ENCODE results near the gene METTL24. TPM values are rescaled to one million over a fixed set of nuclear protein-coding genes. Genes with fewer than 3 reads are reported as not detected.
"Not testable (repeated sequence)": the region's sequence is repeated elsewhere in the genome, so short reads cannot be mapped to it uniquely, and the experiment has no call there.

Gene METTL24
- total RNA-seq, 2 donors from 2014 or later: not detected

DNA sequence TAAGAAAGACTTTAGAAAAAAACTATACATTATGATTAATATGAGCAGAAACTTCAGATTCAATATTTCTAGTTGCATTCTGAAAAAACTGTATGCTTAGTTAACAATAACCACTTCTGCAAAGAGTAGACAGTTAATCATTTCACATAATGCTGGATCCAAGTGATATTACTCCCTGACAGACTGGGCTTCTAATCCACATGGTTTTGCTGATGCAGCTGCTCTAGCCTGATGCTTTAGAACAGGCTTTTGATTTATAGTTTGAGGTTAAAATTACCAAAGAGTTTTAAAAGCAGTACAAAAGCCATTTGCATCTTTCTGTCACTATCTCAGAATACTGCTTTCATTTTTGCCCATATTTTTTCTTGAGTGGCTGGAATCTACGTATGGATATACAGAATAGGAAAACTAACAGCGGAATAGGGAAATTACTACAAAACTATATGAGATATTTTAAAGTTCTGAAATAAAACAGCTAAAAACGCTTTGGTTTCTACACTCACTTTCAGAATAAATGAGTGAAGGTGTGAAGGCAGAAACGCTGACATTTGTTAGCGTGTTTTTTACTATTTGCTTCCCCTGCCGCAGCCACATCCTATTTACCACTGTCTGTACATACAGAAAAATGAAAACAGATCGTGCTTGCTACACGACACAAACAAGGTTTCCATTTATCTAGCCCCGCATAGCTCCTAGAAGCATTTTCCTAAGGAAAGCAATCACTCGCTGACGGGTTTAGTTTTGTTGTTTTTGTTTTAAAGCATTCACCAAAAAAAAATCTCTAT is 61.7 kb downstream of the METTL24 start:
- Mint-ChIP-seq H3K36me3 (ENCODE audit: low read depth) (no peaks in the 10 kb centered on the region), H3K27me3 (peaks cover 34% of the 10 kb centered on the region), H3K27ac (no peak overlapping the region), H3K4me3 (peak overlapping the region; percentile 29), H3K4me1 (no peaks in the 10 kb centered on the region), H3K9me3 (no peaks in the 10 kb centered on the region)
- no peak for ATAC-seq (replicated peaks)

DNA sequence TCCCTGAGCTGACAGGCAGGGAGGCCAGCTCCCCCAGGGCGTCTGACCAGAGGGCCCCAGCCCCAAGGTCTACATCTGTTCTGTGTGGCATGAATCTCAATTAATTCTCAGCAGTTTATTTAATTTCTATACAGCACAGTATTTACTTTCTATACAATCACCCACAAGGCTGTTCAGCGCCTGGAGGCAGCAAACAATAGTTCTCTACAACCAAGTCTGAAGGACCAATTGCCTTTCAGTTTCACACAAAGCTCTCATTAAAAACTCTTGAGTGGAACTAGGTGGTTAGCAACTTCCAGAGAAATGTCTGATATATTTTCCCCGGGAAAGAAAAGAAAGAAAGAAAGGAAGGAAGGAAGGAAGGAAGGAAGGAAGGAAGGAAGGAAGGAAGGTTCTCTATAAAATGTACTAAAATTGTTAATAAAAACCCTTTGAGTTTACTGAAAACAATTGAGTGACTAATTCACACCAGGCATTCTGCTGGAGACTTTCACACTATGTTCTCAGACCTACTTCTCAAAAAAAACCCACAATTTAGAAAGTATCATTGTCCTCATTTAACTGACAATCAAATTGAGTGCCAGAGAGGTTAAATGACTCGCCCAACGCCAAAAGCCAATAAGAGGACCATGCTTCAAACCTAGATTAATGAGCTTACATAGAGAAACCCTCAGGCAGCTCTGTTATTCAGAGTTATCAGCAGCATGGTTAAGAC is 62.5 kb downstream of the METTL24 start:
- ATAC-seq (replicated peaks): peak; percentile 40
- H3K27ac Mint-ChIP-seq: no peak overlapping the region
- no peaks in the 10 kb centered on the region for H3K36me3 Mint-ChIP-seq (ENCODE audit: low read depth)
- H3K9me3 Mint-ChIP-seq: no peaks in the 10 kb centered on the region
- no peaks in the 10 kb centered on the region for H3K4me1 Mint-ChIP-seq
- peaks cover 28% of the 10 kb centered on the region for H3K27me3 Mint-ChIP-seq
- H3K4me3 Mint-ChIP-seq: peak overlapping the region; percentile 29

DNA sequence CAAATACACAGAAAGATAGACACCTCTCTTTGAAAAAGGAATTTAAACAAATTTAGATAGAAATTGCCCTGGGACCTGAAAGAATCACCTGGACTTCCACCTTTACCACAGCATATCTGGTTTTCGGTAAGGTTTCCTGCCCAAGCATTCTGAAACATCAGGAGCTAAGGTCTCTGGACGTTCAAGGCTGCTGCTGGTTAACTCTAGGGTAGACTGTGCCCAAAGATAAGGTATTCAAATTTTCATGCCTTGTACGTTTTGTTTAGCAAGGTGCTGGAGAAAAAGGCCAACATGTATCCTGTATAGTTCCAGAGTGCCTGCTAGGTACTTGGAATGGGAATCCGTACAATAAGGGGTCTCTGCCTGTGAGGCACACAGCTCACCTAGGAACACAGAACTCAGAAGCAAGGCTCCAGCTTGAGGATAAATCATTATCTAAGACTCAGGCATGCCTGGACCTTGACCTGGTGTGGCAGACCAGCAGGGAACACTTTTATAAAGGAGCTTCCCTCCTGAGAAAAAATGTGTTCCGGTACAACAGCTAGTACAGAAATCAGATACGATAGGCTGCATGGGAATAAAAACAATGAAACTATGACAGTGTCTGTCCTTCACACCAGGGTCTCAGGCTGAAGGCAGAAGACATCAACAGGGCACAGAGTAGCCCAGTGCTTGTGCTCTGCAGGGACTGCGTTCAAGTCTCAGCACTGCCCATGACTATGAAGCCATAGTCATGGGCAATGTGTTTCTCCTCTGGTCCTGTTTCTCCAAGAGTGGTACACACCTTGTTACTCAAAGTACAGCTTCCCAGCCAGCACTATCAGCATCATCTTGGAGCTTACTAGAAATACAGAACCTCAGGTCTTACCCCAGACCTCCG is 70.4 kb downstream of the METTL24 start:
- no peak overlapping the region for H3K27ac Mint-ChIP-seq
- no peak for ATAC-seq (replicated peaks)
- H3K4me3 Mint-ChIP-seq: no peak overlapping the region
- H3K36me3 Mint-ChIP-seq (ENCODE audit: low read depth): no peaks in the 10 kb centered on the region
- peaks cover 27% of the 10 kb centered on the region for H3K27me3 Mint-ChIP-seq
- H3K4me1 Mint-ChIP-seq: no peaks in the 10 kb centered on the region
- H3K9me3 Mint-ChIP-seq: peaks cover 4% of the 10 kb centered on the region

DNA sequence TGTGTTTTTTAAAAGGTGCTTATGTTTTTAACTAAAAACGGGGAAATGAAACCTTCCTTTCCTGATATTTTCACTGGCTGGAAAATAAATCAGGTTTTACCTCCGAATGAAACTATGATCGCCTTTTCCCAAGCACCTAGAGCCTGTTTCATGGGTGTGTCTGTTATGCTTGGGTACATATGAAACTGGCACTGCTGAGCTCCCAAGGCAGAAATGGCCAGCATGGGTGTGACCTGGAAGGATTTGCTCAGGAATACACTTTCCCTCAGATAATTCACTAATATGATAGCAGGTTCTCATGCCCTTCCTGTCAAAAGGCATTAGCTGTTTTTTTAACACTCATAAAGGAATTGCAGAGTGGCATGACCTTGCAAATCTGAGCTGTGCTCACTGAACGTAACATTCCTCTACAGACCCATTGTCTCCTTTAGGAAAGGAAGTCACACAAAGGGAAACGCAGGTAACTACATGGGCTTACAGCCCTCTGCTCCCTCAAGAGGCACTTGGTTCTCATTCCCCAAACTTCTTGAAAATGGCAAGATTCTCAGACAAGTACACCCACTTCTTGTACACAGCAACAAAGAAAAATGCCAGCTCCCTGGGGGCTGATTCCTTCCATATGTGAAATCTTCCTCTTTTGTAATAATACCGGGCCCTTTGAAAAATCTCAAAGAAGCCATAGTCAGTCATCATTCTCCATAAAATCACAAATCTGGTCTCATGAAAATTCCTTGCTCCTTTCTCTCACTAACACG is 72.7 kb downstream of the METTL24 start:
- Mint-ChIP-seq H3K4me3 (no peak overlapping the region), H3K36me3 (ENCODE audit: low read depth) (no peaks in the 10 kb centered on the region), H3K27me3 (peaks cover 26% of the 10 kb centered on the region), H3K4me1 (no peaks in the 10 kb centered on the region), H3K9me3 (peaks cover 4% of the 10 kb centered on the region), H3K27ac (no peak overlapping the region)
- no peak for ATAC-seq (replicated peaks)

DNA sequence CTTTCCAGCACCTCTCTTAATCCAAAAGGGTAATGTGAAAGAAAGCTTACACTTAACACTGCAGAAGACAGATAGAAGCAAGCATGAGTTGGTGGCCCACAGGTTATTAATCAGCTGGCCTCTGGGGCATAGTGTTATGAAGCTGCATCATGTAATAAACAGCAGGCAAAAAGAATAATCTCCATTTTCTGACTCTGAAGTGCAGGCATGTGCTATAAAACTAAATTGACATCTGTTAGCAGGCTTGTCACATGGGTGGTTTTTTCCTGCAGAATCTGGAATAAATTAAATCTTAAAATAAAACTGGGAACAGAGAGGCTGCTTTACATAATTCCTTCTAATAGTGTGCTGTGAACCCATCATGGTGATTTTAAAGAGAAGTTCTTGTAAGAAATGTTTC is 73.3 kb downstream of the METTL24 start:
- H3K36me3 Mint-ChIP-seq (ENCODE audit: low read depth): no peaks in the 10 kb centered on the region
- ATAC-seq (replicated peaks): no peak
- H3K4me3 Mint-ChIP-seq: no peak overlapping the region
- H3K27ac Mint-ChIP-seq: no peak overlapping the region
- H3K9me3 Mint-ChIP-seq: peaks cover 4% of the 10 kb centered on the region
- H3K27me3 Mint-ChIP-seq: peaks cover 23% of the 10 kb centered on the region
- H3K4me1 Mint-ChIP-seq: no peaks in the 10 kb centered on the region

DNA sequence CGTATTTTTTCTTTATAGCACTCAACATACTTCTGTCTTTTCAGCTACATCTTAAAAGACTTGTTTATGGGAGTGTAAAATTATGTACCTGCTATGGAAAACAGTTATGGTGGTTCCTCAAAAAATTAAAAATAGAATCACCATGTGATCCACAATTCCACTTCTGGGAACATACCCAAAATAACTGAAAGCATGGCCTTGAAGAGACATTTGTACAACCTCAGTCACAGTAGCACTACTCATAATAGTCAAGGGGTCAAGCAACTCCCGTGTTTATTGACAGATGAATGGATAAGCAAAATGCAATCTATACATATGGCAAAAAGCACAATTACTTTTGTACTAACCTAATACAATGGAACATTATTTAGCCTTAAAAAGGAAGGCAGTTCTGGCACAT is 74.5 kb downstream of the METTL24 start:
- Mint-ChIP-seq H3K4me3 (no peak overlapping the region), H3K36me3 (ENCODE audit: low read depth) (no peaks in the 10 kb centered on the region), H3K9me3 (peaks cover under 1% of the 10 kb centered on the region), H3K27me3 (peaks cover 23% of the 10 kb centered on the region), H3K27ac (no peak overlapping the region), H3K4me1 (no peaks in the 10 kb centered on the region)
- ATAC-seq (replicated peaks): no peak

DNA sequence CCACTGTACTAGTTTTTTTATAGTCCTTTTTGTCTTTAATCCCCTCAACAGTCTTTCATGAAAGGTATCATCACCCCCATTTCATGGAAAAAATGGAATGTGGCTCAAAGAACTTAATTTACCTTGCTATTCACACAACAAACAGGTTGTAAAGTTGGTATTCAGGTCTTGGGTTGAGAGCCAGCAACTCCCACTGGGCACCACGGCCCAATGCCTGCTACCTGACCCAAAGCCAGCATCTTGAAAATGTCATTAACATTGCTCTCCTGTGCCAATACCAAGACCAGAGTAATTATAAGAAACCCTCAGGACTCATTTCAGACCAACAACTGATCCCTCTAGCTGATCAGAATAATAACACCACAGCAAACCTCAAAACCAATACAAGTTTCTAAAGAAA is 75.7 kb downstream of the METTL24 start:
- no peak for ATAC-seq (replicated peaks)
- Mint-ChIP-seq H3K27me3 (peaks cover 23% of the 10 kb centered on the region), H3K4me3 (no peak overlapping the region), H3K36me3 (ENCODE audit: low read depth) (no peaks in the 10 kb centered on the region), H3K9me3 (no peaks in the 10 kb centered on the region), H3K4me1 (no peaks in the 10 kb centered on the region), H3K27ac (no peak overlapping the region)

DNA sequence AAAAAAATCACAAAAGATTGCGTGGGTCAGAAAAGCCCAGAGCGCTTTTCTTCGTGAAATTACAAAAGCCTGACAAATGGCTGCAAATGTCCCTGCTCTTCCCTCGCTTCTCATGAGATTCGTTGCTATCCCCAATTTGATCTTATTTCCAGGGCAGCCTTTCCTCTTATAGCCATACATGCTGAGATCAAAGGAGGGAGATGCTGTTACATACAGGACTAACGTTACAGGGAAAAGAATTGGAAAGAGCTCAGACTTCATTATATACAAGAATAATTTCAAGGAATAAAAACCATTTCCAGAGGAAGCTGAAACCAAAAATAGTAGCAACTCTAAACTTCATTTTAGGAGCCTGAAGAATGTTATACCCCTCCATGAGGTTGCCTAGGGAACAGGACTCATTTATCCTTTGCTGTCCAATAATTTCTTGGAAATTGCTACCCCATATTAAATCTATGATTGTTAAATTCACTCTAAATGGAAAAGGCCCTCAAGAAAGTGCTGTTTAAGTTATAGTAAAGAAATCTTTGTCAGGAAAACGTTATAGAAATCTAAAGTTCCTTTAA is 81.0 kb downstream of the METTL24 start:
- Mint-ChIP-seq H3K4me3 (no peak overlapping the region), H3K9me3 (no peaks in the 10 kb centered on the region), H3K36me3 (ENCODE audit: low read depth) (no peaks in the 10 kb centered on the region), H3K27me3 (peaks cover 6% of the 10 kb centered on the region), H3K4me1 (no peaks in the 10 kb centered on the region), H3K27ac (no peak overlapping the region)
- no peak for ATAC-seq (replicated peaks)

DNA sequence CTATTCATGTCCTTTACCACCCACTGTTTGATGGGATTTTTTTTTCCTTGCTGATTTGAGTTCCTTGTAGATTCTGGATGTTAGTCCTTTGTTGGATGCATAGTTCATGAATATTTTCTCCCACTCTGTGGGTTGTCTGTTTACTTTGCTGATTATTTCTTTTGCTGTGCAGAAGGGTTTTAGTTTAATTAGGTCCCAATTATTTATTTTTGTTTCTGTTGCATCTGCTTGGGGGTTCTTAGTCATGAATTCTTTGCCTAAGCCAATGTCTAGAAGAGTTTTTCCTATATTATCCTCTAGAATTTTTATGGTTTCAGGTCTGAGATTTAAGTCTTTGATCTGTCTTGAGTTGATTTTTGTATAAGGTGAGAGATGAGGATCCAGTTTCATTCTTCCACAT is 85.4 kb downstream of the METTL24 start:
- not testable (repeated sequence) for H3K36me3 Mint-ChIP-seq (ENCODE audit: low read depth); H3K27me3 Mint-ChIP-seq; H3K27ac Mint-ChIP-seq; H3K4me3 Mint-ChIP-seq; ATAC-seq (replicated peaks); H3K4me1 Mint-ChIP-seq; H3K9me3 Mint-ChIP-seq

DNA sequence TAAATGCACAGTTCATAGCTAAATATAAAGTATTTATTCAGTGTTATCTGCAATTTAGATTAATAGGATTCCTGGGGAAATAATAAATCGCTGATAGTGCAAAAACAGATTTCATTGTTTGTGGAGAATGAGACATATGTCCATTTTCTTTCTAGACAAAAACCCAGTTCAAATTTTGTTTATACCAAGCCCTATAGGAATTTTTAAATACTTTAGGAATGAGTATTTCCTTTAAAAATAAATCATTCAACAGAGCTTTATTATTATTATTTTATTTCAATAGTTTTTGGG is 86.5 kb downstream of the METTL24 start:
- Mint-ChIP-seq H3K4me1 (no peaks in the 10 kb centered on the region), H3K27me3 (peaks cover 3% of the 10 kb centered on the region)

DNA sequence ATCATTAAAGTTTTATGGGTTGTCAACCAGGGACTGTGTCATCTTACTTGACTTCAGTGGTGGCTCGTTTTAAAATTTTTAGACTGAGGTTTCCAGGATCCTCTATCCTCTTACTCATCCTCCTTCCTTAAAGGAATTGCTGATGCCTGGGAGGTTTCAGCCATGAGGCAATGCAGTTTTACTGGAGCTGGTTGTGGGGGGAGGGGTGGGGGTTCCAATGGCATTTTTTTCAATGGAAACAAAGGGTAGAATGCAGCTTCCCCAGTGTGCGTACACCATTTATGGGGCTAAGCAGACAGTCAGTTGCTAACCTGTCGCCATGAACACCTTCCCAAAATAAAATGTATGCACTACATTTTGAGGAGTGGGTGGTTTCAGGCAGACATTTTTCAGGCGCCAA is 88.0 kb downstream of the METTL24 start:
- Mint-ChIP-seq H3K27ac (no peak overlapping the region), H3K4me3 (no peak overlapping the region), H3K9me3 (no peaks in the 10 kb centered on the region), H3K36me3 (ENCODE audit: low read depth) (no peaks in the 10 kb centered on the region), H3K4me1 (no peaks in the 10 kb centered on the region), H3K27me3 (peaks cover 3% of the 10 kb centered on the region)
- no peak for ATAC-seq (replicated peaks)

More for the DNA sequence above, 86.5 kb downstream of the METTL24 start:
- no peaks in the 10 kb centered on the region for H3K9me3 Mint-ChIP-seq
- no peak for ATAC-seq (replicated peaks)
- H3K27ac Mint-ChIP-seq: no peak overlapping the region
- H3K4me3 Mint-ChIP-seq: no peak overlapping the region
- no peaks in the 10 kb centered on the region for H3K36me3 Mint-ChIP-seq (ENCODE audit: low read depth)

DNA sequence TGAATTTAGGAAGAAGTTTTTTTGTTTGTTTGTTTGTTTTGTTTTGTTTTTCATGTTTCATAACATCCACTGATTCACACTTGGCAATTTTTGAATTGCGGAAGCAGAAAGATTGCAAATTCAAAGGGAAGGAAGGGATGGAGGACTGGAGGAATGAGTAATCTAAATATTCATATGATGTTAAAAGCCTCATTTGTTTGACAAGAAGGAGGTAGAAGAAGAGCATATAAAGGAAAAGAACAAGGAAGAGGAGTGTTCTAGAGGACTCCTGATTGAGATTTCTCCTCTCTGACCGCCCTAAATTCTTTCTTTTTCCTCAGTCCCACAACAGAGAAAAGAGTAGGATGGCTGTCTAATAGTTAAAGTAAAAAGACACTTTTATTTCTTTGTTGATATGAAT is 88.5 kb downstream of the METTL24 start:
- Mint-ChIP-seq H3K36me3 (ENCODE audit: low read depth) (no peaks in the 10 kb centered on the region), H3K4me3 (no peak overlapping the region), H3K27me3 (peaks cover 3% of the 10 kb centered on the region), H3K4me1 (no peaks in the 10 kb centered on the region), H3K9me3 (no peaks in the 10 kb centered on the region), H3K27ac (no peak overlapping the region)
- no peak for ATAC-seq (replicated peaks)

DNA sequence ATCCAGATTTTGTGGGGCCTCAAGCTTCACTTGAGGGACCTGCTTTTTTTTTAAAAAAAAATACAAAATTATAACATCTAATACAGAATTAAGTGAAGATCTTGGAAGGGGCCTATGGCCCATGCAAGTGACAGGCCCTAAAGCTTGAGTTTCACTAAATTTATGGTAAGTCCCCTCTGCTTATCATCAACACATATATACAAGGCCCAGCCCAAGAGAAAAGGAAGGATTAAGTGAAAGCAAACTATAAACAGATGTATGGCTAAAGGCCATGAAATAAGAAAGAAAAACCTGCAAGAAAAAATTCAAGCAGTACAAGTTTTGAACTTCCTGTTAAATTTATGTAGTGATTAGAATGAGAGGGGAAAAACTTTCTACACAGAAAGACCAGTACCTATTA is 91.2 kb downstream of the METTL24 start:
- Mint-ChIP-seq H3K4me3 (no peak overlapping the region), H3K27ac (no peak overlapping the region), H3K9me3 (no peaks in the 10 kb centered on the region), H3K36me3 (ENCODE audit: low read depth) (no peaks in the 10 kb centered on the region), H3K4me1 (no peaks in the 10 kb centered on the region), H3K27me3 (no peaks in the 10 kb centered on the region)
- ATAC-seq (replicated peaks): no peak

DNA sequence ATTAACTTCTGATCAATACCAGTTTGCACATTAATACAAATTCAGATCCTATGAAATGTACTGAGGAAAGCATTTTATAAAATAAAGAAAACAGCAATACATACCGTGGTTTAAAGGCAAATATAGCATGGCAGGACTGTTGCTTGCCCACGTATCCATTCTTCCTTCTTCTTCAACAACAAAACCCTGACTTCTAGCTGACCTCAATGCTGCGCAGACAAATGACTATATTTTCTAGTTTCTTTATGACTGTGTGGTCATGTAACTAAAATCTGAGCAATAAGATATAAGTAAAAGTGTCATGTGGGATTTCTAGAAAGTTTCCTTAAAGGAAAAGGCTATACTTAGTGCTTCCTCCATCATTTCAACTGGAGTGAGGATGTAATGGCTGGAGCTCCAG is 92.9 kb downstream of the METTL24 start:
- H3K27me3 Mint-ChIP-seq: no peaks in the 10 kb centered on the region
- H3K36me3 Mint-ChIP-seq (ENCODE audit: low read depth): no peaks in the 10 kb centered on the region

More for the DNA sequence above, 92.9 kb downstream of the METTL24 start:
- Mint-ChIP-seq H3K4me3 (no peak overlapping the region), H3K4me1 (no peaks in the 10 kb centered on the region), H3K9me3 (no peaks in the 10 kb centered on the region), H3K27ac (no peak overlapping the region)
- ATAC-seq (replicated peaks): peak; percentile 35
